ENCODE measurements around the gene DIPK1A.

DIPK1A gene

DNA sequence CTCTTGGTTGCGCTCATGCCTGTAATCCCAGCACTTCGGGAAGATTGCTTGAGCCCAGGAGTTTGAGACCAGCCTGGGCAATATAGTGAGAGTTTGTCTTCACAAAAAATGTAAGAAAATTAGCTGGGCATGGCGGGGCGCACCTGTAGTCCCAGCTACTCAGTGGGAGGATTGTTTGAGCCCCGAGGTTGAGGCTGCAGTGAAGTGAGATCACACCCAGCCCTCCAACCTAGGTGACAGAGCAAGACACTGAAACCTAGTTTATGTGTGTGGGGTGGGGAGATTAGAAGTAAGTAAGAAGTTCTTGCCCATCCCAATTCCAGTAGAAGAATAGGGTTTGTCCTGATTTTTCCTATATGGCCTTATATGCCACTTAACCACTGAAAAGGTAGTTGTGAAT is 127.4 kb downstream of the DIPK1A start:
- no peak for DNase-seq

DNA sequence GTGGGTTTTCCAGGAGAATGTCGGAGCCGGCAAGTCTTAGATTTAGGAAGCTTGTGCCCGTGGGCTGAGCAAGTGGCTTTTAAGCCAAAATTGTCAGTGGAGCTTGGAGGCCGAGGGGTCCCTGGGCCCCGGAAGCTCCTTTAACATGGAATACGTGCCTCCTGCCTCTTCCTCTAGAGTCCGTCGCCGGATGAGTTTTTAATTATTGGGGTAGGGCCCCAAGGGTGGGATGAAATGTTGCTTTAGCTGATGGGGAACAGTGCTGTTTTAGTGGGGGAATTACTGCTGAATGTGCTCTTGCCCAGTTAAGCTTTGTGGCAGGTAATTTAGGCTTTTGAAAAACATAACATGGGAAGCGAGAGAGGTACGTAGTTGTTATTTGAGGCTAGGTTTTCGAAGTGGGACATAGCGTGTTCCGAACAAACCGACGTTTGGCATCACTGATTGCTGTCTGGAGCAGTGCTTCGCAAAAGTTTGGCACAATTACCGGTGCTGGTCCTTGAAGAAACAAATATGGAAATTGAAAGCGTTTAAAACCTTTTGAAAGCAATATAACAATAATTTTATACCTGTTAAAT is 128.6 kb downstream of the DIPK1A start:
- no peak for DNase-seq

DNA sequence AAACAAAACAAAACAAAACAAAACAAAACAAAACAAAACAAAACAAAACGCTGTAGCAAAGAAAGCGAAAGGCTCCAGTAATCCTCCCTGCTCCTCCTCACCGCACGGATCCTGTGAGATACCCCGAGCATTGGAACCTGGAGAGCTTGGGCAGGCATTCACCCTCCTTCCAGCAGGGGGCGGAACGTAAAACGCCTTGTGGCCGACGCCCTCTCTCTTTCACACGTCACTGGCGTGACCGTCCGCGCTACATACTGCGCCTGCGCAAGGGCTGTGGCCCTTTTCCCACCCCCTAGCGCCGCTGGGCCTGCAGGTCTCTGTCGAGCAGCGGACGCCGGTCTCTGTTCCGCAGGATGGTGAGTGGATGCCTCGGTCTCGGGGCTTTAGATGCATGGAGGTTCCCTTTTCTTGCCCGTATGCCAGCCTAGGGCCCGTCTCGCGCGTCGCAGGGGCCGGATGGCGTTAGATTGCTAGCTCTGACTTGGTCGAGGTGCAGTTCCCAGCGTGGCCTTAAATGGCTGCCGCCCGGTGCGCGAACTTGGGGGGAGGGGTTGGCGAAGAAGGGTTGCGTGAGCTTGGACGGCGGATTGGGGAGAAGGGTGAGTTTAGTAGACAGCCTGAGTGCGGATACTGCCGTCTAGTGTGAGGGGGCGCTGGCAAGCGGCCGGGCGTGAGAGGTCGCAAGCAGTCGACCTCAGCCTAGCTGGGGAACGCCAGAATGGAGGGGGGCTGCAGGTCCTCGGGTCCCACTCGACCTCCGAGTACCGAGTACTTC is 129.3 kb downstream of the DIPK1A start, which contains the start of gene RPL5:
RPL5 (plus strand) TSS at position 279 of the 775 bp plus-strand sequence; CDS start at position 354, 75 bp downstream.
- DNase-seq = peak; percentile 95

DNA sequence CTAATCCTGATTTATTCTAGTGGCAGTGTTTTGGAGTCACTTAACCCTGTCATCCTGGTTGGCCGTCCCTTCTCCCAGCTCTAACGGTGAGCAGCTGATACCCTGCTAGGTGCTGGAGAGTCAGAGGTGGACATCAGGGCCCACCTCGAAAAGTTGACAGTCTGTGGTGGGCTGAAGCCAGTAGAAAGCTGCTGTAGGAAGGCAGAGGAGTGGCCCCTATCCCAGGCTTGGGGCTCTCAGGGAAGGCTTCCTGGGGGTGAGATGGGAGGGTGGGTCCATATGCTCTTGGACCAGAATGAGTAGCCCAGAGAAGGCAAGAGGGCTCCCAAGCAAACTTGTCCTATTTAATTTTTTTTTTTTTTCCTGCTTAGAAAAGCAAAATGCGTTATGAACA is 129.9 kb downstream of the DIPK1A start:
- no peak for DNase-seq

DNA sequence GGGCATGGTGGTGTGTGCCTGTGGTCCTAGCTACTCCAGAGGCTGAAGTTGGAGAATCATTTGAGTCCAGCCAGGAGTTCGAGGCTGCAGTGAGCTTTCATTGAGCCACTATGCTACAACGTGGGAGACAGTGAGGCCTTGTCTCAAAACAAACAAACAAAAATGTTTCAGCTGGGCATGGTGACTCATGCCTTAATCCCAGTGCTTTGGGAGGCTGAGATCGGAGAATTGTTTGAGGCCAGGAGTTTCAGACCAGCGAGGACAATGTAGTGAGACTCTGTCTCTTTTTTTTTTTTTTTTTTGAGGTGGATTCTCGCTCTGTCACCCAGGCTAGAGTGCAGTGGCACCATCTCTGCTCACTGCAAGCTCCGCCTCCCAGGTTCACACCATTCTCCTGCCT is 134.5 kb downstream of the DIPK1A start:
- no peak for DNase-seq

DNA sequence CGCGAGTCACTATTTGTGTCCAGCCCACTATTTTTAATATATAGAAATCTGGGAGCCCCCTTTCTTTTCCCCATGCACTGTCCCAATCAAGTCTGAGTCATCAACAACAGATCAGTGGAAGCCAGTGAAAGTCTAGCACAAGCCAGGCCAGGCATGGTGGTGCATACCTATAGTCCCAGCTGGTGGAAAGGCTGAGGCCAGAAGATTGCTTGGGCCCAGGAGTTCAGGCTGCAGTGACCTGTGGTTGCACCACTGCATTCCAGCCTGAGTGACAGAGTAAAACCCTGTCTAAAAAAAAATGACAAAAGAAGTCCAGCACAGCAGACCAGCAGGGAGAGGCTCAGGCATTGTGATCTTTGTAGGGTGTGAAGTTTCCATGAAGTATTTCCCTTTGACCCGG is 138.4 kb downstream of the DIPK1A start:
- DNase-seq = no peak

DNA sequence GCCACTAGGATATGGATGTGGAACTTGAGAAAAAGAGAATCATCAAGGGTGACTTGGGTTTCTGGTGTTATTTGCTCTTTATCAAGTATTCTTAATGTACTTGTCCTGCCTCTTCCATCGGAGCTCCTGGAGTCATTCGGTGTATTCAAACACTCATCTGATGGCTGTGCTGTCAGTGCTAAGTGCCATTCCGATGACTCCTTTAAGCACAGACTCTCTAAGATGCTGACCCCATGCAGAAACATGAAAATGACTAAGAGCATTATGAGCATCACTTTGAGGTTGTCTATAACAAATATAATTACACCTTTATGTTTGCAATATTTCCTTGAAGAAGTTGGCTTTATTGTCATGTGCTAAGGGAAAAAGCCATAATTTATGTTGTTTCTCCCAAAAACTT is 140.7 kb downstream of the DIPK1A start:
- DNase-seq = no peak

DNA sequence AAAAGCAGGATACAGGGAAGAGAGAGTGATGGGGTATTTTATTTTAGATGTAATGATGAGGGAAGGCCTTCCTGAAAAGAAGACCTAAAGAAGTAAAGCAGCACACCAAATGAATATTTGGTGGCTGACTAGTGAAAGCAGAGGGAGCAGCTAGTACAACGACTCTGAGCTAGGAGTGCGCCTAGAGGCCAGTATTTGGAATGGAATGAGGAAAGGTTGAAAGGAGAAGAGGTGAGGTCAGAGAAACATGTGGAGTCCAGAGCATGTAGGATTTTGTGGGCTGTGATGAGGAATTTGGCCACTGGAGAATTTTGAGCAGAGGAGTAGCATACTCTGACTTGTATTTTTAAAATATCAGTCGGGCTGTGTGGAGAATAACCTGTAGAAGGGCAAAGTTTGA is 141.2 kb downstream of the DIPK1A start:
- DNase-seq = no peak

DNA sequence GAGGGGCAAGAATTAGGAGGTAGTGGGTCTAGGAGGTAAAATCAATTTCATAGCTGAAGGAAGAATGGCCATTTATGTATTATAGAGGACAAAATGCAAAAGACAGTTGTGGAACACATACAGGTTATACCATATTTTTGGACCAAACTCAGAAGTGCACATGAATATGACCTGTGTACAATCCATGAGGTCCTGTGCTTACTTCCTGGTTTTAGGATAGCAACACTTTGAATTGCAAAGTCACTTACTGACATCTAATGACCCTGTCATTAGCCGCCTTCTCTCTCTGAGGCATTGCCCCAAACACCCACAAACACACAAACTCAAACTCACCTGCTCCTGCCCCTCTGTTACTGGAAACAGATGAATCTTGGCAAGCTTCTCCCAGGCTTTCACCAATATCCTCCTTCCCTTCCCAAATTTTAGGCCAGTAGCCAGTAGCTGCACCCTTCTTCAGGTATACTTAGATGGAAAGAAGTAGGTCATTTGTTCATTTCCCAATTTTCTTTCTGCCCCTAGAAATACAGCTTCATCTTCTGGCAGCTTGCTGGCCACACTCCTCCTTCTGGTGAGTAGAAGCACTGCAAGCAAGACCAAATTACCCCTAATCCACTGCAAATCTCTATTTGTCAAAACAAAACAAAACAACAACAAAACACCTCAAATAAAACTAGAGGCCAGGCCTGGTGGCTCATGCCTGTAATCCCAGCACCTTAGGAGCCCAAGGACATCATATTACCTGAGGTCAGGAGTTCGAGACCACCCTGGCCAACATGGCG is 143.1 kb downstream of the DIPK1A start:
- no peak for DNase-seq

DNA sequence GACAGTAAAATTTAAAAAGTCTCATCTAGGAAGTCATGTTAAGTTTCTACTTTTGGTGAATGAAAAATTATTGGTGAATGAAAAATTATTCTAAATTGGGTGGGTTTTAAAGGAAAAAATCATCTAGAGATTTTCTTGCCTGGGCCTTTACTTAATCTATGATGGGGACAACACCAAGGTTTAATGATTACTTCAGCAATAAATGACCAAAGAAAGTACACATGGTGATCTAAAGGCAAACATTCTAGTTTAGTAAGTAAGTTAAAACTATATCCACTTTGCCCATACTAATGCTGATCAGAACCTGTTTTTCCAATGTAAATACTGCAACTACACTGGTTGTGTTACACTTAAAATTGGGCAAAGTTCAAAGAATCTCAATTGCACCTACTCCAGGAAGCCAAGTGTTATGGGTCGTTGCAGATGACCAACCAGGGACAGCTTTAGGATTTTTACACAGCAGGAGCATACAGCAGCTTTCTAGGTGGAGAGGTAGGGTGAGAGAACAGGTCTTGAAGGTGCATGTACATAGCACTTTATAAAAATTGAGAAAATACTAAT is 144.0 kb downstream of the DIPK1A start:
- DNase-seq = no peak

DNA sequence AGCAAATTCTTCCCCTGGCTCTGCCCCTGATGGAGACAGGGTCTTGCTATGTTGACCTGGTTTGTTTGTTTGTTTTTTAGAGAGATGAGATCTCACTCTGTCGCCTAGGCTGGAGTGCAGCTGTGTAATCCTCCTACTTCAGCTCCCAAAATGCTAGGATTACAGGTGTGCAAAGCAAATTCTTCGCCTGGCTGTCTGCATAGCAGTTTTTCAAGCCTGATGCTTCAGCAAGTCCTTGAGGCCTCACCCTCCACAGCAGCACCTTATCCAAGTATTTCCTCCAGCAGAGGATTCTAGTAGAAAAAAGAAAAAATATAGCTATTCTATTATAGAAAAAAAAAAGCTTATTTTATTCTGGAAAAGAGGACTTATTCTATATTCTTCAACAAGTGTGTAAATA is 144.5 kb downstream of the DIPK1A start:
- DNase-seq = no peak

DNA sequence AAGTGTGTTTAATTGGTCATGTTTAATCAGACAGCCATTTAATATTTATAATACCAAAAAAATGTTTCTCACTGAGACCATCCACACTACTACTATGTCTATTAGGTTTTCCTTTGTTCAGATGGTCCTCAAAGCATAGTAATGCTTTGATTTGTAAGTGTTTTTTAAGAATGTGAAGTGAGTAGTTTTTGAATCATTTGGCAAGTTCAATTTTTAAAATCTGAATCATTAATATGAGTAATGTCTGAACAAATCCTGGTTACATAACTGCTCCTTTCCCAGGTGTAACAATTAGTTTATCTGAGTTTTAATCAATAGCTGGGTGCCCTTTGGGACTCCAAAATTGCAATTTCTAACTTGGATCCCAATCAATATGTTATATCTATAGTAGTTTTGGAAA is 152.9 kb downstream of the DIPK1A start:
- DNase-seq = no peak

DNA sequence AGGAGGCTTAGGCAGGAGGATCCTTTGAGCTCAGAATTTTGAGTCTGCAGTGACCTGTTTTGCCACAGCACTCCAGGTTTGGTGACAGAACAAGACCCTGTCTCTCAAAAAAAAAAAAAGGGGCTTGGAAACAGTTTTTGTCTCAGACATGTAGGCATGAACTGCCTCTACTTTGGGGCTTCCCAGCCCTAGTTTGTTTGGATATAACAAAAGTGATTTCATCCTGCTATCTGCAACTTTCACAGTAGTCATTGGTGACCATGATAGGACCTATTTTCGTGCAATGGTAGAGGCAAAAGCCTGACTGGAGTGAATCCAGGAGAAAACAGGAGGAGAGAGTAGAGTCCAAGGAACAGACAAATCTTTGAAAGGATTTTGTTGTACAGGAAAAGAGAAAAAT is 156.0 kb downstream of the DIPK1A start:
- no peak for DNase-seq

DNA sequence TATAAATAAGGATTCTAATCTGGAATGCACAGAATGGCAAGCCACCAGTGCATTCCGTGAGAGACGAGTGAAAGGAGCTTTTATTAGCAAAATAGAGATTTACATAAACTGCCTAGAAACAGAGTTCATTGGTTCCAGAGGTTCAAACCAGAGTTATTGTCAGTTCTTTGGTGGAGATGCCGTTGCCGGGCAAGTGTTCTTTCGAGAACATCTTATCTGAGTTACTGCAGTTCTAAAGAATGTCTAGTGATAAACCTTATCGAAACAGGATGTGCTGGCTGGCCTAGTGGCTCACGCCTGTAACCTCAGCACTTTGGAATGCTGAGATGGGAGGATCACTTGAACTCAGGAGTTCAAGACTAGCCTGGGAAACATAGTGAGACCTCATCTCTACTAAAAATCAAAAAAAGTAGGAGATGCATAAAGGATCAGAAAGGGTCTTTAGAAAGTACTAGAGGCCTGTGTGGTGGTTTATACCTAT is 156.5 kb downstream of the DIPK1A start:
- DNase-seq = no peak

DNA sequence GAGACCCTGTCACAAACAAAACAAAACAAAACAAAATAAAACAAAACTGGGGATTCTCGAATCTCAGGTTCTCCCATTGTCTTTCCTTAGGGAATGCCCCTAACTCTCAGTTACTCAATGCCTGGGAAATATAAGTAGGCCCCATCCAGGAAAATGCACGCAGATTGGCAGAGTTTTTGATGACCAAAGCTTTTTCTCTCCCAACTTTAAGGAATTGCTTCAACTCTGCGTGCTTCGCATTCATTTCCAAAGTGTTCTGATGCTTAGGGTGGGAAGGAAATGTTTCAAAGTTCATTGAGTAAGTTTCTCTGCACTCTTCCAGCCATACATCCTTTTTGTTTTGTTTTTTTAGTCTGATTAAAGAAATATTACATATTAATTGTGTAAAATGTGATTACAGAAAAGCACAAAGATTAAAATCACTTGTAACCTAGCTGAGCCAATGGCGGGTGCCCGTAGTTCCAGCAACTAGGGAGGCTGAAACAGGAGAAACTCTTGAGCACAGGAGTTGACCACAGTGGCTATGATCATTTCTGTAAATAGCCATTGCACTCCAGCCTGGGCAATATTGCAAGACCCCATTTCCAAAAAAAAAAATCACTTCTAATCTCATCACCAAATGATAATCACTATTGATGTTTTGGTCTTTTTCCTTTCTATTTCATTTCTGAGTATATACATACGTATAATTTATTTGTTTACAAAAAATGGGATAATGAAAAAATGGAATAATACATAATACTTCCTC is 157.9 kb downstream of the DIPK1A start:
- DNase-seq = no peak

DNA sequence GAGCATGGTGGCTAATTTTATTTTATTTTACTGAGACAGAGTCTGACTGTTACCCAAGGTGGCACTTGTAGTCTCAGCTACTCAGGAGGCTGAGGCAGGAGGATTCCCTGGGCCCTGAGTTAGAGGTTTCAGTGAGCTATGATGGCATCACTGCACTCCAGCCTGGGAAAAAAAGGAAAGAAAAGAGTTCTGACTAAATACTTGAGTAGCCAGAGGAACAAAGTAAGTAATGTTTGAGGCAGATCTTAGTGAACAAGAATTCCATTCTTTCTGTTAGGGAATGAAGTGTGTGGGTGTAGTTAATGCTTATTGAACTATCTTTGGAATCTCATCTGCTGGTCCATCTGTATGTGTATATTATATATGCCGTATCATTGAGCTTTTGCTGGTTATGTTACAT is 163.3 kb downstream of the DIPK1A start:
- DNase-seq = no peak

DNA sequence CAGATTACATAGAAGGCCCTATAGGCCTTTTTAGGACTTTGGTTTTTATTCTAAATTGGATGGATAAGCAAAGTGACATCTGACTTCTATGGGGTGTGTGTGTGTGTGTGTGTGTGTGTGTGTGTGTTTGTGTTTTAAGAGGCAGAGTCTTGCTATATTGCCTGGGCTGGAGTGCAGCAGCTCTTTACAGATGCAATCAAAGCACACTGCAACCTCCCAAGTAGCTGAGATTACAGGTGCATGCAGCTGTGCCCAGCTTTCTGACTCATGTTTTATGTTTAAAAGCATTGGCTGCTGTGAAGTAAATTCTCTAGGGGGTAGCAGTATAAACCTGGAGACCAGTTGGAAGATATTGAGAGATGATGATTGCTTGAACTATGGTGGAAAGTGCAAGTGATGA is 164.0 kb downstream of the DIPK1A start:
- DNase-seq = no peak

DNA sequence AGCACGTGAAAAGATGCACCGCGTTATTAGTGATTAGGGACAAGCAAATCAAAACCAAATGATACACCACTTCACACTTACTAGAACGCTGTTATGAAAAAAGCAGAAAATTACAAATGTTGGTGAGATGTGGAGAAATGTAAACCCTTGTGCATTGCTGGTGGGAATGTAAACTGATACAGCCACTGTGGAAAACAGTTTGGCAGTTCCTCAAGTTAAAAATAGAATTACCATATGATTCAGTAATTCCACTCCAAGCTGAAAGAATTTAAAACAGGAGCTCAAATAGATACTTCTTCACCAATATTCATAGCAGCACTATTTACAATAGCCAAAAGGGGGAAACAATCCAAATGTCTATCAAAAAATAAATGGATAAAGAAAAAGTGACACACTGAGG is 166.1 kb downstream of the DIPK1A start:
- no peak for DNase-seq

DNA sequence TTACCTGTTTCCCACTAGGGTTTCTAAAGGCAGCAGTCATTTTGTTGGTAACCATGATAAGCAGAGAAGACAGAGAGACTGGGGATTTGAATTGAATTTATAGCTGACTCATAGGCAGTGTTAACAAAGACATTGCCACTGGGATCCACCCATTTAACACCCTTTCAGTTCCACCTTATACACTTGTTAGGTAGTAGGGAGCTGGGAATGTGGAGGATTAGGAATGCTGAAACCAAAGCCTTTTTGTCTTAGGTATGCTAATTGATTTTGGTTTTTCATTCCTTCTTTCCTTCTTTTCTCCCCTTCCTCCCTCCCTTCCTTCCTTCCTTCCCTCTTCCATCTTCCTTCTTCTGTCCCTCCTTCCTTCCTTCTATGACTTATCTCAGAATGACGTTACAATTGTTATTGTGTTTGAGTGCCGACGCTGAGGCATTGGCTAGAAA is 168.9 kb downstream of the DIPK1A start:
- DNase-seq = no peak

Measured in DMS79 treated with DMSO at 0.1 percent for 48 hours (cell line).